AG09319 (cell line): ENCODE measurements around the gene THY1.

ENCODE experiments used
- DNase-seq: peaks from one replicate; pipeline ENCODE4 v3.0.0-alpha.2; 2010; ENCODE audit warnings: low read depth; ENCODE audit errors: extremely low read depth
- TF ChIP-seq, protein P1 (sequence below): IDR thresholded peaks from 2 replicates; pipeline ENCODE4 v1.5.1; 2011; ENCODE audit warnings: low read depth, mild to moderate bottlenecking, inconsistent platforms, low read length, moderate library complexity

The THY1 gene

DNA sequence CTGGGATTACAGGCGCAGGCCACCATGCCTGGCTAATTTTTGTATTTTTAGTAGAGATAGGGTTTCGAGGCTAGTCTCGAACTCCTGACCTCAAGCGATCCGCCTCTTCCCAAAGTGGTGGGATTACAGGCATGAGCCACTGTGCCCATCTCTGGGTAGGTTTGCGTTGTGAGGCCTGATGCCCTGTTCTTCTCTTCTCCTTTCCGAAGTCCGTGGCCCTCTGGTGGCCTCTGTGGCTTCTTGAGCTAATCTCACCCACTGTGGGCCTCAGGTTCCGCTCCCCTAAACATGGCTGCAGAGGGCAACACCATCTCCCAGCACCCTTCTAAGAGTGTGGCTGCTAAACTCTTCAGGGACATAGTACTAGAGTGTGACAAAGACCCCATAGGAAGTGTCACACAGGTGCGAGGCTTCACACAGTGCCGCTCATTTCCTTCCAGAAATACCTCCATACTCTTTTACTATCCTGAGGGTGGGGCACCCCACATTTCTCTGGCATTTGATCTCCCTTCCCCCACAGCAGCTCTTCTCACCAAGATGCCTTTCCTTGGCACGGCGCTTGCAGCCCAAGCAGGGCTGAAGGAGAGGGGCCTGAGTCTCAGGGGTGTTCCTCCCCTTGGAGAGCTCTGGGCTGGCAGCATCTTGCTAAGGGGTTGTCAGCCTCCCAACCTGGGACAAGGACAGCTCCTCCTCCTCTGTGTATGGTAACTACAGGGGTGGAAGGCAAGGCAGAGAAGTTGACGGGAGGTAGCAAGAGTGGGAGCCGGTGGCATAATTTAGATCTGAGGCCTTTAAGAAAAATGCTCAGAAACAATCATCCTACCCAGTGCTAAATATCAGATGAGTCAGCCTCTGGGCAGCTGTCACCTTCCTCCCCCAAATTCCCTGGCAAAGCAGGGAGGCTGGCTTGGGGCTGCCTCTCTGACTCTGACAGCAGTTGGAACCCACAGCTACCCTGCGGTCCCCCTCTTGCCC is 6.1 kb downstream of the THY1 start:
- DNase-seq, result peak; percentile 30
- TF ChIP-seq, protein P1, sequence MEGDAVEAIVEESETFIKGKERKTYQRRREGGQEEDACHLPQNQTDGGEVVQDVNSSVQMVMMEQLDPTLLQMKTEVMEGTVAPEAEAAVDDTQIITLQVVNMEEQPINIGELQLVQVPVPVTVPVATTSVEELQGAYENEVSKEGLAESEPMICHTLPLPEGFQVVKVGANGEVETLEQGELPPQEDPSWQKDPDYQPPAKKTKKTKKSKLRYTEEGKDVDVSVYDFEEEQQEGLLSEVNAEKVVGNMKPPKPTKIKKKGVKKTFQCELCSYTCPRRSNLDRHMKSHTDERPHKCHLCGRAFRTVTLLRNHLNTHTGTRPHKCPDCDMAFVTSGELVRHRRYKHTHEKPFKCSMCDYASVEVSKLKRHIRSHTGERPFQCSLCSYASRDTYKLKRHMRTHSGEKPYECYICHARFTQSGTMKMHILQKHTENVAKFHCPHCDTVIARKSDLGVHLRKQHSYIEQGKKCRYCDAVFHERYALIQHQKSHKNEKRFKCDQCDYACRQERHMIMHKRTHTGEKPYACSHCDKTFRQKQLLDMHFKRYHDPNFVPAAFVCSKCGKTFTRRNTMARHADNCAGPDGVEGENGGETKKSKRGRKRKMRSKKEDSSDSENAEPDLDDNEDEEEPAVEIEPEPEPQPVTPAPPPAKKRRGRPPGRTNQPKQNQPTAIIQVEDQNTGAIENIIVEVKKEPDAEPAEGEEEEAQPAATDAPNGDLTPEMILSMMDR, result no peak

DNA sequence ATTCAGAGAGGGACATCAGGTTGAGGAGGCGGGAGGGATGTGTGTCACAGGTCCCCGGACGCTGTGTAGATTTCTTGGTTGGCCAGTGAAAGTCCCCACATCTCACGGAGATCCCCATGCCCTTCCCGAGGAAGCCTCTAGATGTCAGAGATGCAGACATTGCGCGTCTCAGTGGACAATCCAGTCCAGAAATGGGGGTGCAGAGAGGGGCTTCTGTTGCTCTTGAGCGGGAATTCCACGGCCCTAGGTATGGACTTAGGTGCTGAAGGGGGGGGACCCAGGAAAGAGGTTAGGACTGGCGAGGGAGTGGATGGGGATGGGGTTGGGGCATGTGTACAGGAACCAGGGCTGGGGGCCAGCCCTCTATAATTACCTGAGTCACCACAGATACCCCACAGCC is 7.0 kb downstream of the THY1 start:
- TF ChIP-seq, protein P1, result no peak
- no peak for DNase-seq

DNA sequence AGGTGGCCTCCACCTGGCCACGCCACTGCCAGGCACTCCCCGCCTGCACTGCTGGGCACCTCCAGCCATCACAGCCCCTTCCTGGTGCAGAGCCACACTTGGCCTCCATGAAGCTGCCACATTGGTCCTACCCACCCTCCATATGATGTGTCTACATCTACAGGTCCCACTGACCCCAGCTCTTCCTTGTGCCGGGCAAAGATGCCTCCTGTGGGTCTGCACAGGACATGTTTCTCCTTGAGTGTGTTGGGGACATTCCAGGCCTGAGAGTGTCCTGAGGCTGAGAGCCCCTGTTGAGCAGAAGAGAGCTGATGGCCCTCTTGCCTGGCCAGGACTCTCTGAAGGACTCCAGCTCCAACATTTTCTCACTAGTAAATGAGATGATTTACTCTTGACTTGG is 7.5 kb downstream of the THY1 start:
- TF ChIP-seq, protein P1, result no peak
- DNase-seq, result no peak

DNA sequence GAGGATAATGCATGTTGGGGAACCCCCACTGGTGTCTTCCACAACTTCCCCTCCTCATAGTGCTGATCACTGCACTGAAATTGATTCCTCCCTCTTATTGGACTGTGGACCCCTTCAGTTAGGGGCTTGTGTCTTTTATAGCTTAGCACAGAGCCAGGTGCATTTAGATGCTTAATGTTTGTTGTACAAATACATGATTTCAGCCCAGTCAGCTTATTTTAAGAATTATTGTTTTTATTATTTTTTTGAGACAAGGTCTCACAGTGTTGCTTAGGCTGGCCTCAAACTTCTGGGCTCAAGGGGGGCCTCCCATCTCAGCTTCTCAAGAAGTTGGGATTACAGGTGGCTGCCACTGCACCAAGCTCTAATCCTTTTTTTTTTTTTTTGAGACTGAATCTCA is 8.2 kb downstream of the THY1 start:
- TF ChIP-seq, protein P1, result no peak
- no peak for DNase-seq

DNA sequence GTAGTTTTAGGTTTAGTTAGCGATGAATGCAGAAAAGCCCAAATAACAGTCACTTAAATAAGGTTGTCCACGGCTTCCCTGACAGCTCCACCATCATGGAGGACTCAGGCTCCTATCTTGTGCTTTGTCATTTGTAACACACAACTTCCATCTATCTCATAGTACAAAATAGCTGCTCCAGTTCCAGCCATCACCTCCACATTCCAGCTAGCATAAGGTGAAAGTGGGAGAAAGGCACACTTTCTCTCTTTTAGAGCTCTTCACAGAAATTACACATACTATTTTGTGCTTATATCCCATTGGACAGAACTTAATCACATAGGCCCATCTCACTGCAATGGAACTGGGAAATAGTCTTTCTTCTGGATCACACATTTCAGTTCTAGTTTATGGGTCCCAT is 8.7 kb downstream of the THY1 start:
- no peak for DNase-seq
- TF ChIP-seq, protein P1, result no peak

DNA sequence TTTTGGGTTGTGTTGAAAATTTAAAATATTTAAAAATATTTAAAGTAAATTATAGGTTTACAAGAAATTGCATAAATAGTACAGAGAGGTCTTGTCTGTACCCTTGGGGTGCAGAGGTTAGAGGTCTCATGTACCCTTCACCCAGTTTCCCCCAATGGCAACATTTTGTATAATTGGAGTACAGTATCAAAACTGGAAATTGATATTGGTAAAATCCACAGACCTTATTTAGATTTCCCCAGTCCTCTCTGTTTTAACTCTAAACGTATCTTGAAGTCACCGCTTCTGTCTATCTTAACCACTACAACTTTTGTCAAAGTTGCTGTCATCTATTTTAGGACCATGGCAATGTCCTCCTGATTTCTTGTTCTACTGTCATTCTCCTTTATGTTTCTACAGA is 10.9 kb downstream of the THY1 start:
- no peak for DNase-seq
- TF ChIP-seq, protein P1, result no peak

DNA sequence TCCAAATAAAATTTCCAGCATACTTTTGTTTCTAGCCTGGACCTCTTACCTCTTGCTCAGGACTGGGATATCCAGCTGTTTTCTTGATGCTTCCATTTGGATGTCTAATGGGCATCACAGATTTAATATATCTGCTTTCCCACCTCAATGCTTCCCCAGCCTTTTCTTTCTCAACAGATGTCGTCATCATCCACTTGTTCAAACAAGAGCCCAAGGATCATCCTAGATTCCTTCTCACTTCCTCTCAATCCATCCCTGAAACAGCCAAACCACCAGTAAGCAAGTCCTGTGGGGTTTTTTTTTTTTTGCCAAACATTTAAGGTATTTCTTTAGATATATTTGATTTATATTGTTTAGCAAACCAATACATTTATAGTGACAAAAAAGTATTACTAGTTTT is 12.5 kb downstream of the THY1 start:
- TF ChIP-seq, protein P1, result no peak
- DNase-seq, result no peak
